HUES64 (cell line): ENCODE measurements around the gene ADGRF3.
"Not testable (repeated sequence)": the region's sequence is repeated elsewhere in the genome, so short reads cannot be mapped to it uniquely, and the experiment has no call there.

ENCODE experiments used
- H3K27ac ChIP-seq: 2 replicates; pipeline ENCODE4 v1.7.0; 2013; ENCODE audit warnings: low read depth, low read length, inconsistent platforms
- H3K27me3 ChIP-seq: 2 replicates; pipeline ENCODE4 v1.6.1; 2013; ENCODE audit warnings: mild to moderate bottlenecking, low read length; ENCODE audit not compliant: insufficient read depth
- H3K36me3 ChIP-seq: 2 replicates; pipeline ENCODE4 v1.6.1; 2013; ENCODE audit warnings: mild to moderate bottlenecking, low read length; ENCODE audit not compliant: insufficient read depth
- H3K4me1 ChIP-seq: 2 replicates; pipeline ENCODE4 v1.6.1; 2013; ENCODE audit warnings: mild to moderate bottlenecking, low read length, moderate library complexity; ENCODE audit not compliant: insufficient read depth
- H3K4me3 ChIP-seq: 2 replicates; pipeline ENCODE4 v1.5.1; 2013; ENCODE audit warnings: mild to moderate bottlenecking, low read length, moderate library complexity
- H3K9ac ChIP-seq: 2 replicates; pipeline ENCODE4 v1.6.1; 2013; ENCODE audit warnings: mild to moderate bottlenecking, low read depth, low read length
- H3K9me3 ChIP-seq: 2 replicates; pipeline ENCODE4 v1.6.1; 2013; ENCODE audit warnings: low read depth, low read length; ENCODE audit not compliant: insufficient read depth
- WGBS: fragments of 150-250, 120-280 bp; methylation state at CpG from one replicate; pipeline ENCODE4 v1.1.7; 2013; ENCODE audit warnings: missing lambda C conversion rate; 5-methylcytosine and 5-hydroxymethylcytosine counted together

The ADGRF3 gene

GRCh38 chr2:26274058-26274613 is 72.5 kb downstream of the ADGRF3 start:
- Histone ChIP-seq H3K27ac (no peak overlapping the region), H3K27me3 (no peaks in the 10 kb centered on the region), H3K36me3 (peaks cover 49% of the 10 kb centered on the region), H3K4me3 (no peak overlapping the region), H3K9me3 (no peaks in the 10 kb centered on the region), H3K9ac (no peak overlapping the region), H3K4me1 (no peaks in the 10 kb centered on the region)
- 92% methylated on average over 5 of the region's 5 CpGs for WGBS

- Histone ChIP-seq H3K4me3 (no peak overlapping the region), H3K27me3 (no peaks in the 10 kb centered on the region), H3K9me3 (no peaks in the 10 kb centered on the region), H3K4me1 (no peaks in the 10 kb centered on the region), H3K36me3 (peaks cover 43% of the 10 kb centered on the region), H3K27ac (no peak overlapping the region), H3K9ac (no peak overlapping the region)
- 92% methylated on average over 2 of the region's 2 CpGs for WGBS
Measured at GRCh38 chr2:26273501-26273900, 73.1 kb downstream of the ADGRF3 start.

DNA sequence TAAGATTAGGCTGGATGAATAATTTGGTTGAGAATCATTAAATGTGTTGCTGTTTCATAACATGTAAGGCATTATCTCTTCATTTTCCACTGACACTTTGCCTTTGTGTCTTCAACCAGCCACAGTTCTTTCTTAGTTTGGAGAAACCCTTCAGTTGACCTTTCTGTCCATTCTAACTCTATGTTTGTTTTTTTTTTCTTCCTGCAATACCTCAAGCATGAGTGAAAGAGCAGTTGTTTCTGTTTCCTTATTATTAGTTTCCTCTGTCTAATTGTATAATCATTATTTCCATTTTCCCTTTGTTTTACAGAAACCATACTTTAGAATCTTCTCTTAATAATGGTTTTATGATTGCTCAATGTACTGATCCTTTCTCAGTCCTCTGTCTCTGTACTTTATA is 76.2 kb downstream of the ADGRF3 start:
- Histone ChIP-seq H3K27me3 (no peaks in the 10 kb centered on the region), H3K4me3 (no peak overlapping the region), H3K9me3 (no peaks in the 10 kb centered on the region), H3K9ac (no peak overlapping the region), H3K27ac (no peak overlapping the region), H3K4me1 (no peaks in the 10 kb centered on the region), H3K36me3 (peaks cover 20% of the 10 kb centered on the region)

DNA sequence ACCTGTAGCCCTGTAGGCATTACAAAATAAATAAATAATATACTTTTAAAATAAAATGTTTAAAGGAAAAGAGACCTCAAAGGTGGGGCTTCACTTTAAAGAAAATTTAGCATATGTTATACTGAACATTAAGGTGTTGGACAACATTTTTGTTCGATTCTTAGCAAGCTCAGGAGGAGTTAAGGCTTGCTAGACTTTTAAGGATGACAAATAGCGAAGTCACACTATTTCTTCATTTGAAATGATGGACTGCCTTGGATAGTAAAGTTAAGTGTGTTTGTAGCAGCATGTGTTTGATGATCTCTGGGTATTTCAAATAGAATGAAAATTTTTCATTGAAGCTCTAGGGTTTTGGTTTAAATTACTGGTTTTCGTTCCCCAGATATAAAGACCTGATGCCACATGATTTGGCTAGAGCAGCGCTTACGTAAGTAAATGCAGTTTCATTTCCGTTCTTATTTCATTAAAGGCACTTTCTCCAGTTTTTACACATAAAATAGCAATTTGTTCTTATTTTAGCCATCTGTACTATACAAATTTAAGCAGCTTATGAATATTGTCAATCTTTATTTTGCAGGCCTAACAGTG is 76.9 kb downstream of the ADGRF3 start:
- 97% methylated on average over 6 of the region's 6 CpGs for WGBS
- no peaks in the 10 kb centered on the region for H3K27me3 ChIP-seq
- no peaks in the 10 kb centered on the region for H3K4me1 ChIP-seq
- H3K9me3 ChIP-seq = no peaks in the 10 kb centered on the region
- no peak overlapping the region for H3K4me3 ChIP-seq
- no peak overlapping the region for H3K27ac ChIP-seq
- no peak overlapping the region for H3K9ac ChIP-seq
- peaks cover 22% of the 10 kb centered on the region for H3K36me3 ChIP-seq

DNA sequence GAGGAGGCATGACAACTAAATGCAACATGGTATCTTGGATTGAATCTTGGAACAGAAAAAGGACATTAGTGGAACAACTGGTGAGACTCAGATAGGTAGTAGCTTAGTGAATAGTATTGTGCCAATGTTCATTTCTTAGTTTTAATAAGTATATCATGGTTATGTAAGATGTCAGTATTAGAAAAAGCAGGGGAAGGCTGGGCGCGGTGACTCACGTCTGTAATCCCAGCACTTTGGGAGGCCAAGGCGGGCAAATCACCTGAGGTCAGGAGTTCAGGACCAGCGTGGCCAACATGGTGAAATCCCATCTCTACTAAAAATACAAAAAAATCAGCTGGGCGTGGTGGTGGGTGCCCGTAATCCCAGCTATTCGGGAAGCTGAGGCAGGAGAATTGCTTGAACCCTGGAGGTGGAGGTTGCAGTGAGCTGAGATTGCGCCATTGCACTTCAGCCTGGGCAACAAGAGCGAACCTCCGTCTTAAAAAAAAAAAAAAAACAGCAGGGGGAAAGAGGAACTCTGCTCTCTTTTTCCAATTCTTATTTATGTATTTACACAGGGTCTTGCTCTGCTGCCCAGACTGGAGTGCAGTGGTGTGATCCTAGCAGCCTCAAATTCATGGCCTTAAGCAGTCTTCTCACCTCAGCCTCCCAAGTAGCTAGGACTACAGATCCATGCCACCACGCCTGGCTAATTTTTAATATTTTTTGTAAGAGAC is 77.8 kb downstream of the ADGRF3 start:
- H3K9me3 ChIP-seq, H3K9ac ChIP-seq, H3K27me3 ChIP-seq, H3K27ac ChIP-seq, H3K4me3 ChIP-seq, H3K4me1 ChIP-seq: not testable (repeated sequence)
- peaks cover 20% of the 10 kb centered on the region for H3K36me3 ChIP-seq
- WGBS = 95% methylated on average over 12 of the region's 12 CpGs

GRCh38 chr2:26268213-26268612 is 78.4 kb downstream of the ADGRF3 start:
- Histone ChIP-seq H3K27ac (no peak overlapping the region), H3K4me1 (no peaks in the 10 kb centered on the region), H3K9ac (no peak overlapping the region), H3K4me3 (no peak overlapping the region), H3K27me3 (no peaks in the 10 kb centered on the region), H3K9me3 (no peaks in the 10 kb centered on the region), H3K36me3 (peaks cover 18% of the 10 kb centered on the region)
- 93% methylated on average over 4 of the region's 4 CpGs for WGBS

DNA sequence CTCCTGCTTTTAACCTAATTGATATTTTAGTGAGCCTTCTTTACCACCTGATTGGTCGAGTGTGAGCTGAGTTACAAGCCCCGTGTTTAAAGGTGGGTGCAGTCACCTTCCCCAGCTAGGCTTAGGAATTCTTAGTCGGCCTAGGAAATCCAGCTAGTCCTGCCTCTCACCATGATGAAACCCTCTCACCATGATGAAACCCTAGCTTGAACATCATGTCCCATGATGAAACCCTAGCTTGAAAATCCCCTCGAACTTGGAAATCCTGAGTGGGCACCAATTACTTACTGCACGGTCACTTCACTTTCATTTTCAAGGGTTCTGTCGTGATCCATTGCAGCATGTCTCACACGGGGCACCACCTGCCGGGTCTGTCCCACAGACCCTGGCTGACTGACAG is 87.8 kb downstream of the ADGRF3 start:
- H3K4me1 ChIP-seq, H3K9ac ChIP-seq, H3K27ac ChIP-seq, H3K27me3 ChIP-seq, H3K9me3 ChIP-seq, H3K4me3 ChIP-seq: not testable (repeated sequence)
- peaks cover 30% of the 10 kb centered on the region for H3K36me3 ChIP-seq
- 96% methylated on average over 8 of the region's 8 CpGs for WGBS
